Cerebellar nuclear complex (tissue), 1 donor: Measurements from ENCODE around the gene DEFB112.

ENCODE experiments used
- DNase-seq, 2 experiments: peaks; one replicate each; lab custom pipeline; 2025; lab: John Stamatoyannopoulos, UW

DEFB112 gene

DNA sequence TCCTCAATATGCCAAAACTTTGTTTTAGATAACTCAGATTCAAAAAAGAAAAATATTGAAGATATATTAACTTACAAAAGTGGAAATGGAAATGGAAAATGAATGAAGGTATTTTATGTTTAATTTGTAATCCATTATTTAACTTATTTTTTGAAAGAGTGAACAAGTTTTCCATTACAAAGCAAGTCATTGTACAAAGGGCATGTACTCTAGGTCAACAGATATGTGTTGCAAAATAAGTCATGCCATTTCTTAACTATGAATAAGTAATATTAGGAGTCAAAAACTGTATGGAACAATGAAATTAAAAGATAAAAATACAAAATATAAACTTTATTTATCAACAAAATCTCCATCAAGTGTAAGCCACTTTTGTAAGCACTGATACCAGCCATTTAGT lies 54.5 kb downstream of the DEFB112 start:
- DNase-seq, result no peak
